Mucosa of stomach (tissue), 1 donor: ENCODE results near the gene CXCL14.

Experiments used
- H3K27me3 ChIP-seq: one replicate; pipeline ENCODE4 v1.7.0; 2013; ENCODE audit warnings: mild to moderate bottlenecking, low read length; ENCODE audit not compliant: control insufficient read depth, insufficient read depth
- H3K36me3 ChIP-seq: one replicate; pipeline ENCODE4 v1.7.0; 2013; ENCODE audit warnings: low read length; ENCODE audit not compliant: control insufficient read depth, insufficient read depth
- H3K4me1 ChIP-seq: one replicate; pipeline ENCODE4 v1.7.0; 2013; ENCODE audit warnings: mild to moderate bottlenecking, low read length; ENCODE audit not compliant: control insufficient read depth, insufficient read depth
- H3K4me3 ChIP-seq: one replicate; pipeline ENCODE4 v1.7.0; 2013; ENCODE audit warnings: low read length
- H3K9ac ChIP-seq: one replicate; pipeline ENCODE4 v1.7.0; 2013; ENCODE audit warnings: mild to moderate bottlenecking, low read length, moderate library complexity
- H3K9me3 ChIP-seq: one replicate; pipeline ENCODE4 v1.7.0; 2013; ENCODE audit warnings: mild to moderate bottlenecking, low read length, moderate library complexity; ENCODE audit not compliant: control insufficient read depth
- donor health status: Pancreatic carcinoma.

CXCL14 gene

GRCh38 chr5:135574493-135574892 lies 4.3 kb downstream of the CXCL14 start:
- no peaks in the 10 kb centered on the region for H3K36me3 ChIP-seq
- H3K4me1 ChIP-seq, result no peaks in the 10 kb centered on the region
- no peak overlapping the region for H3K9ac ChIP-seq
- H3K9me3 ChIP-seq, result no peaks in the 10 kb centered on the region
- no peak overlapping the region for H3K4me3 ChIP-seq
- peaks cover 37% of the 10 kb centered on the region for H3K27me3 ChIP-seq

- Histone ChIP-seq H3K4me1 (no peaks in the 10 kb centered on the region), H3K9me3 (no peaks in the 10 kb centered on the region), H3K9ac (no peak overlapping the region), H3K27me3 (peaks cover 11% of the 10 kb centered on the region), H3K36me3 (no peaks in the 10 kb centered on the region), H3K4me3 (no peak overlapping the region)
Observed at GRCh38 chr5:135571902-135572301, 6.9 kb downstream of the CXCL14 start.

GRCh38 chr5:135571066-135571609 lies 7.7 kb downstream of the CXCL14 start:
- Histone ChIP-seq H3K36me3 (no peaks in the 10 kb centered on the region), H3K9ac (no peak overlapping the region)

GRCh38 chr5:135570453-135570764 lies 8.4 kb downstream of the CXCL14 start:
- no peaks in the 10 kb centered on the region for H3K4me1 ChIP-seq
- H3K9ac ChIP-seq, result no peak overlapping the region
- H3K27me3 ChIP-seq, result peaks cover 3% of the 10 kb centered on the region
- H3K4me3 ChIP-seq, result no peak overlapping the region
- H3K36me3 ChIP-seq, result no peaks in the 10 kb centered on the region
- H3K9me3 ChIP-seq, result no peaks in the 10 kb centered on the region

More at GRCh38 chr5:135571066-135571609, 7.7 kb downstream of the CXCL14 start:
- no peaks in the 10 kb centered on the region for H3K4me1 ChIP-seq
- peaks cover 7% of the 10 kb centered on the region for H3K27me3 ChIP-seq
- no peaks in the 10 kb centered on the region for H3K9me3 ChIP-seq
- no peak overlapping the region for H3K4me3 ChIP-seq

GRCh38 chr5:135569755-135570452 lies 8.9 kb downstream of the CXCL14 start:
- Histone ChIP-seq H3K36me3 (no peaks in the 10 kb centered on the region), H3K27me3 (no peaks in the 10 kb centered on the region), H3K9ac (no peak overlapping the region), H3K4me3 (no peak overlapping the region), H3K9me3 (no peaks in the 10 kb centered on the region), H3K4me1 (no peaks in the 10 kb centered on the region)

- Histone ChIP-seq H3K36me3 (no peaks in the 10 kb centered on the region), H3K4me1 (no peaks in the 10 kb centered on the region), H3K9me3 (no peaks in the 10 kb centered on the region), H3K9ac (no peak overlapping the region), H3K27me3 (no peaks in the 10 kb centered on the region), H3K4me3 (no peak overlapping the region)
Observed at GRCh38 chr5:135568923-135569360, 9.8 kb downstream of the CXCL14 start.

GRCh38 chr5:135568246-135568645 lies 10.5 kb downstream of the CXCL14 start:
- H3K36me3 ChIP-seq, result no peaks in the 10 kb centered on the region
- no peak overlapping the region for H3K9ac ChIP-seq
- no peaks in the 10 kb centered on the region for H3K27me3 ChIP-seq
- no peaks in the 10 kb centered on the region for H3K4me1 ChIP-seq
- no peak overlapping the region for H3K4me3 ChIP-seq
- H3K9me3 ChIP-seq, result no peaks in the 10 kb centered on the region

GRCh38 chr5:135567661-135568060 lies 11.1 kb downstream of the CXCL14 start:
- no peak overlapping the region for H3K9ac ChIP-seq
- no peaks in the 10 kb centered on the region for H3K36me3 ChIP-seq
- H3K27me3 ChIP-seq, result no peaks in the 10 kb centered on the region
- H3K4me3 ChIP-seq, result no peak overlapping the region
- H3K4me1 ChIP-seq, result no peaks in the 10 kb centered on the region
- H3K9me3 ChIP-seq, result no peaks in the 10 kb centered on the region

- Histone ChIP-seq H3K27me3 (no peaks in the 10 kb centered on the region), H3K4me1 (no peaks in the 10 kb centered on the region), H3K4me3 (no peak overlapping the region), H3K9me3 (no peaks in the 10 kb centered on the region), H3K9ac (no peak overlapping the region), H3K36me3 (no peaks in the 10 kb centered on the region)
Observed at GRCh38 chr5:135566422-135567400, 12.1 kb downstream of the CXCL14 start.

- H3K4me1 ChIP-seq, result no peaks in the 10 kb centered on the region
- no peak overlapping the region for H3K4me3 ChIP-seq
- no peaks in the 10 kb centered on the region for H3K36me3 ChIP-seq
- no peaks in the 10 kb centered on the region for H3K9me3 ChIP-seq
- H3K9ac ChIP-seq, result no peak overlapping the region
- no peaks in the 10 kb centered on the region for H3K27me3 ChIP-seq
Observed at GRCh38 chr5:135565725-135566421, 12.9 kb downstream of the CXCL14 start.

- H3K4me1 ChIP-seq, result no peaks in the 10 kb centered on the region
Observed at GRCh38 chr5:135565266-135565665, 13.5 kb downstream of the CXCL14 start.

More at GRCh38 chr5:135565266-135565665, 13.5 kb downstream of the CXCL14 start:
- Histone ChIP-seq H3K9me3 (no peaks in the 10 kb centered on the region), H3K4me3 (no peak overlapping the region), H3K36me3 (no peaks in the 10 kb centered on the region), H3K9ac (no peak overlapping the region), H3K27me3 (peaks cover 2% of the 10 kb centered on the region)
